ENCODE results near the gene PLEKHH1. TPM values are rescaled to one million over a fixed set of nuclear protein-coding genes. Genes with fewer than 3 reads are reported as not detected.

Gene PLEKHH1
- total RNA-seq, 1 experiment from 2014 or later = 32.4 TPM

DNA sequence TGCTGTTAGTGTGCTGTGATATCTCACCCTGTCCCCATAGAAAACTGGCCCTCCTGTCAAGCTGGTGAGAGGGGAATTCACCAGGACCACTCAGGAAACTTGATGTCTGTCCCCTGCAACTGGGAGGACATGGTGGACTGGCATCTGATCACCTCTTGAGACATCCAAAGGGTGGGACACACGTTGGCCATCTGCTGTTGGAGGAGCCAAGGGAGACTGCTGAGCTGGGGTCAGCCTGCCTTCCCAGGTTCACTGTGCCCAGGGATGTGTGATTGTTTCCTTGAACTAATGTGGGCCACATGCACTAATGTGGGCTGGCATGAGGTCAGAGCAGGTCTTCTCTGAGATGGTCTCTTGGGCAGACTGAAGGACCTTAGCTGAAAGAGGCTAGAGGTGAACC lies 27.8 kb upstream of the PLEKHH1 start:
- no peaks in the 10 kb centered on the region for H3K4me1 ChIP-seq
- Mint-ChIP-seq H3K36me3 (ENCODE audit: insufficient read depth, unreplicated experiment) (no peaks in the 10 kb centered on the region), H3K4me3 (ENCODE audit: unreplicated experiment) (no peak overlapping the region), H3K27me3 (ENCODE audit: insufficient read depth, unreplicated experiment) (no peaks in the 10 kb centered on the region), H3K9me3 (ENCODE audit: unreplicated experiment) (no peaks in the 10 kb centered on the region), H3K27ac (ENCODE audit: unreplicated experiment) (no peak overlapping the region), H3K4me1 (ENCODE audit: low read depth, unreplicated experiment) (peaks cover 7% of the 10 kb centered on the region)
- ChIA-PET CTCF (no interaction called here), POLR2A (no interaction called here)
- TF ChIP-seq, protein P1, sequence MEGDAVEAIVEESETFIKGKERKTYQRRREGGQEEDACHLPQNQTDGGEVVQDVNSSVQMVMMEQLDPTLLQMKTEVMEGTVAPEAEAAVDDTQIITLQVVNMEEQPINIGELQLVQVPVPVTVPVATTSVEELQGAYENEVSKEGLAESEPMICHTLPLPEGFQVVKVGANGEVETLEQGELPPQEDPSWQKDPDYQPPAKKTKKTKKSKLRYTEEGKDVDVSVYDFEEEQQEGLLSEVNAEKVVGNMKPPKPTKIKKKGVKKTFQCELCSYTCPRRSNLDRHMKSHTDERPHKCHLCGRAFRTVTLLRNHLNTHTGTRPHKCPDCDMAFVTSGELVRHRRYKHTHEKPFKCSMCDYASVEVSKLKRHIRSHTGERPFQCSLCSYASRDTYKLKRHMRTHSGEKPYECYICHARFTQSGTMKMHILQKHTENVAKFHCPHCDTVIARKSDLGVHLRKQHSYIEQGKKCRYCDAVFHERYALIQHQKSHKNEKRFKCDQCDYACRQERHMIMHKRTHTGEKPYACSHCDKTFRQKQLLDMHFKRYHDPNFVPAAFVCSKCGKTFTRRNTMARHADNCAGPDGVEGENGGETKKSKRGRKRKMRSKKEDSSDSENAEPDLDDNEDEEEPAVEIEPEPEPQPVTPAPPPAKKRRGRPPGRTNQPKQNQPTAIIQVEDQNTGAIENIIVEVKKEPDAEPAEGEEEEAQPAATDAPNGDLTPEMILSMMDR (IDR thresholded peaks at IDR 0.05; ENCODE audit: insufficient read depth in 1 of 2, low read depth in 1 of 2, low read length in 1 of 2, severe bottlenecking in 1 of 2, unreplicated experiment in 1 of 2) = no peak
- no peak overlapping the region for H3K4me3 ChIP-seq (ENCODE audit: low read depth, low read length)
- no peak for DNase-seq
- H3K36me3 ChIP-seq (ENCODE audit: control insufficient read depth, insufficient read depth, low read length) = no peaks in the 10 kb centered on the region
- intact Hi-C loops (cut with micrococcal nuclease; ENCODE audit: unreplicated experiment) = no loop called here
- H3K9me3 ChIP-seq = no peaks in the 10 kb centered on the region
- BruUV-seq (replicated peaks) = no TSS peak
- no peaks in the 10 kb centered on the region; the same call in 1 of the 2 replicates for H3K27me3 ChIP-seq (replicated peaks; ENCODE audit: control insufficient read depth, insufficient read depth, low read length)

GRCh38 chr14:67508956-67509355 lies 24.1 kb upstream of the PLEKHH1 start:
- H3K4me1 Mint-ChIP-seq (ENCODE audit: low read depth, unreplicated experiment) = no peaks in the 10 kb centered on the region
- no peaks in the 10 kb centered on the region for H3K36me3 ChIP-seq (ENCODE audit: control insufficient read depth, insufficient read depth, low read length)
- H3K27me3 ChIP-seq (replicated peaks; ENCODE audit: control insufficient read depth, insufficient read depth, low read length) = no peaks in the 10 kb centered on the region; the same call in 1 of the 2 replicates
- no peak overlapping the region for H3K4me3 Mint-ChIP-seq (ENCODE audit: unreplicated experiment)
- BruUV-seq (replicated peaks) = no TSS peak
- intact Hi-C loops (cut with micrococcal nuclease; ENCODE audit: unreplicated experiment) = no loop called here
- H3K9me3 Mint-ChIP-seq (ENCODE audit: unreplicated experiment) = no peaks in the 10 kb centered on the region
- no peak overlapping the region for H3K4me3 ChIP-seq (ENCODE audit: low read depth, low read length)
- no peak overlapping the region for H3K27ac Mint-ChIP-seq (ENCODE audit: unreplicated experiment)
- no peaks in the 10 kb centered on the region for H3K4me1 ChIP-seq
- POLR2A ChIA-PET = no interaction called here
- H3K27me3 Mint-ChIP-seq (ENCODE audit: insufficient read depth, unreplicated experiment) = peaks cover 8% of the 10 kb centered on the region
- TF ChIP-seq, protein P1 (IDR thresholded peaks at IDR 0.05; ENCODE audit: insufficient read depth in 1 of 2, low read depth in 1 of 2, low read length in 1 of 2, severe bottlenecking in 1 of 2, unreplicated experiment in 1 of 2) = no peak
- CTCF ChIA-PET = interaction anchor here (2.4 kb wide), 1 partner anchor 18 kb away, joined by 7 read pairs; no protein-coding TSS in a partner anchor
- no peak for DNase-seq
- H3K9me3 ChIP-seq = no peaks in the 10 kb centered on the region
- no peaks in the 10 kb centered on the region for H3K36me3 Mint-ChIP-seq (ENCODE audit: insufficient read depth, unreplicated experiment)

DNA sequence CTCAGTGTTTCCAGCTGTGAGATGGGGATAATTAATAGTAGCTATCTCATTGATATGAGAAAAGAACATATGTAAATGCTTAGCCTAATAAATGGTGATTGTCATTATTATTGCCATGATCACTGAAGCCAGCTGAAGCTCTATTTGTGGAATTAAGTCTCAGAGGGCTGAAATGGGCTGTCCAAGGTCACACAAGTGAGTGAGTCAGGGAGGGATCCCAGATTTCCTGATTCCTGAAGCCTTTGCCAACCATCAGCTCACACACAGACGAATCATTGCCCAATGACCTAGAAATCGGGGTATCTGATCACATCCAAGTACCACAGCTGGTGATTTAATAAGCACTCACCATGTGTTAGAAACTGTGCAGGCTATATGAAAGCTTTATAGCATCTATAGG lies 23.0 kb upstream of the PLEKHH1 start:
- intact Hi-C loops (cut with micrococcal nuclease; ENCODE audit: unreplicated experiment) = no loop called here
- no peak overlapping the region for H3K4me3 Mint-ChIP-seq (ENCODE audit: unreplicated experiment)
- no peaks in the 10 kb centered on the region for H3K36me3 Mint-ChIP-seq (ENCODE audit: insufficient read depth, unreplicated experiment)
- H3K27ac Mint-ChIP-seq (ENCODE audit: unreplicated experiment) = no peak overlapping the region
- Histone ChIP-seq H3K4me1 (no peaks in the 10 kb centered on the region), H3K9me3 (no peaks in the 10 kb centered on the region), H3K27me3 (replicated peaks; ENCODE audit: control insufficient read depth, insufficient read depth, low read length) (no peaks in the 10 kb centered on the region; the same call in 1 of the 2 replicates), H3K36me3 (ENCODE audit: control insufficient read depth, insufficient read depth, low read length) (no peaks in the 10 kb centered on the region), H3K4me3 (ENCODE audit: low read depth, low read length) (no peak overlapping the region)
- H3K4me1 Mint-ChIP-seq (ENCODE audit: low read depth, unreplicated experiment) = no peaks in the 10 kb centered on the region
- DNase-seq = no peak
- ChIA-PET CTCF (interaction anchor here (0.9 to 1.0 kb wide), 2 partner anchors 17 to 90 kb away, joined by 3 read pairs; partner anchors contain the start of gene PIGH), POLR2A (no interaction called here)
- BruUV-seq (replicated peaks) = no TSS peak
- H3K9me3 Mint-ChIP-seq (ENCODE audit: unreplicated experiment) = no peaks in the 10 kb centered on the region
- TF ChIP-seq, protein P1 (IDR thresholded peaks at IDR 0.05; ENCODE audit: insufficient read depth in 1 of 2, low read depth in 1 of 2, low read length in 1 of 2, severe bottlenecking in 1 of 2, unreplicated experiment in 1 of 2) = no peak
- H3K27me3 Mint-ChIP-seq (ENCODE audit: insufficient read depth, unreplicated experiment) = peaks cover 10% of the 10 kb centered on the region

All from Caco-2 (cell line).